Measurements from ENCODE around the gene CNTN1. TPM values are rescaled to one million over a fixed set of nuclear protein-coding genes. Genes with fewer than 3 reads are reported as not detected.

The CNTN1 gene
- total RNA-seq, 1 experiment from 2014 or later = 3.0 TPM

DNA sequence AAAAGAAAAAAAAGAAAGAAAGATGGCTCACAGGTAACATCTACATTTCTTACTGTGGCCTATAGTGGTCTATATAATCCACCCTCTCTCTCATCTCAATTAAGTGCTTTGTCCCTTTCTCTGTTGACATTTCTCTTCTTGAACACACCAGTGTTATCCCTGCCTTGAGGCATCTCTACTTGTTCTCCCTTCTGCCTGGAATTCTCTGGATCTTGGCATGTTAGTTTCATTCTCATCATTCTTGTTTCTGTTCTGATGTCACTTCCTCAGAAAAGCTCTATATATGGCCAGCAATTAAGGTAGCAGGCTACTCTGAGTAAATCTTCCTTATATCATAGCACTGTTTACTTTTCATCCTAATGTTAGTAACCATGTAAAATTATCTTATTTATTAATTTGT, 340.1 kb downstream of the CNTN1 start (continued):
- no peak for TF ChIP-seq JUND (IDR thresholded peaks at IDR 0.05)

- H3K4me3 ChIP-seq (replicated peaks in 1 of 2; ENCODE audit: low read depth in 1 of 2, low read length in 2 of 2) = no peak overlapping the region
- H2AFZ ChIP-seq (ENCODE audit: low read depth, low read length, poor library complexity, severe bottlenecking) = no peak overlapping the region
- CTCF ChIA-PET = no interaction called here
- H3K36me3 ChIP-seq (ENCODE audit: control insufficient read depth in 1 of 2, insufficient read depth in 2 of 2, low read length in 2 of 2) = no peaks in the 10 kb centered on the region
- H4K20me1 ChIP-seq (ENCODE audit: insufficient read depth) = no peaks in the 10 kb centered on the region
- no peak overlapping the region for H3K4me2 ChIP-seq (ENCODE audit: low read length)
- H3K4me1 ChIP-seq (ENCODE audit: control insufficient read depth in 1 of 2, insufficient read depth in 2 of 2, low read length in 2 of 2) = no peaks in the 10 kb centered on the region
- no peak for ATAC-seq
- no peaks in the 10 kb centered on the region for H3K27me3 ChIP-seq (ENCODE audit: insufficient read depth, low read length)
- H3K79me2 ChIP-seq (ENCODE audit: insufficient read depth, low read length) = no peaks in the 10 kb centered on the region
- intact Hi-C loops (cut with micrococcal nuclease) = no loop called here
- RAD21 ChIA-PET (ENCODE audit: low non-redundant PET in 1 of 2, low total read pairs in 2 of 2, uncharacterized antibody in 2 of 2, unreplicated experiment in 2 of 2) = no interaction called here
- DNase-seq (ENCODE audit: low read depth, low spot score) = no peak
- no peak overlapping the region for H3K27ac ChIP-seq (ENCODE audit: low read depth, low read length)
- TF ChIP-seq RAD21 (IDR thresholded peaks at IDR 0.05; ENCODE audit: low read depth) = no peak
- TF ChIP-seq REST (IDR thresholded peaks at IDR 0.05; ENCODE audit: low read depth) = no peak
- no peak for TF ChIP-seq CBX3 (IDR thresholded peaks at IDR 0.05; ENCODE audit: low read depth)
- TF ChIP-seq TCF7L2 (IDR thresholded peaks at IDR 0.05; ENCODE audit: borderline replicate concordance, extremely low read depth, insufficient read depth, insufficient read length) = no peak
- no peak for TF ChIP-seq EZH2 (IDR thresholded peaks at IDR 0.05)
- no peak for TF ChIP-seq POLR2AphosphoS5 (IDR thresholded peaks at IDR 0.05; ENCODE audit: low read depth, low read length)
- no peak for TF ChIP-seq ZNF274 (IDR thresholded peaks at IDR 0.05; ENCODE audit: low read depth, low read length)
- TF ChIP-seq ELF1 (IDR thresholded peaks at IDR 0.05; ENCODE audit: borderline replicate concordance, low read depth) = no peak
- TF ChIP-seq ZFX (IDR thresholded peaks at IDR 0.05) = no peak
- POLR2A ChIA-PET = no interaction called here
- no peaks in the 10 kb centered on the region for H3K9me2 ChIP-seq (ENCODE audit: insufficient read depth)
- H3K9me3 ChIP-seq (ENCODE audit: control insufficient read depth in 1 of 2, insufficient read depth in 1 of 2, low read depth in 1 of 2, low read length in 2 of 2) = no peaks in the 10 kb centered on the region
- BruUV-seq (replicated peaks) = no TSS peak
- H3K9ac ChIP-seq (ENCODE audit: low read length) = no peak overlapping the region
Observed at GRCh38 chr12:41034686-41035085, 342.4 kb downstream of the CNTN1 start.

All from HCT116 (cell line).